ENCODE results near the gene ARSB.

DNA sequence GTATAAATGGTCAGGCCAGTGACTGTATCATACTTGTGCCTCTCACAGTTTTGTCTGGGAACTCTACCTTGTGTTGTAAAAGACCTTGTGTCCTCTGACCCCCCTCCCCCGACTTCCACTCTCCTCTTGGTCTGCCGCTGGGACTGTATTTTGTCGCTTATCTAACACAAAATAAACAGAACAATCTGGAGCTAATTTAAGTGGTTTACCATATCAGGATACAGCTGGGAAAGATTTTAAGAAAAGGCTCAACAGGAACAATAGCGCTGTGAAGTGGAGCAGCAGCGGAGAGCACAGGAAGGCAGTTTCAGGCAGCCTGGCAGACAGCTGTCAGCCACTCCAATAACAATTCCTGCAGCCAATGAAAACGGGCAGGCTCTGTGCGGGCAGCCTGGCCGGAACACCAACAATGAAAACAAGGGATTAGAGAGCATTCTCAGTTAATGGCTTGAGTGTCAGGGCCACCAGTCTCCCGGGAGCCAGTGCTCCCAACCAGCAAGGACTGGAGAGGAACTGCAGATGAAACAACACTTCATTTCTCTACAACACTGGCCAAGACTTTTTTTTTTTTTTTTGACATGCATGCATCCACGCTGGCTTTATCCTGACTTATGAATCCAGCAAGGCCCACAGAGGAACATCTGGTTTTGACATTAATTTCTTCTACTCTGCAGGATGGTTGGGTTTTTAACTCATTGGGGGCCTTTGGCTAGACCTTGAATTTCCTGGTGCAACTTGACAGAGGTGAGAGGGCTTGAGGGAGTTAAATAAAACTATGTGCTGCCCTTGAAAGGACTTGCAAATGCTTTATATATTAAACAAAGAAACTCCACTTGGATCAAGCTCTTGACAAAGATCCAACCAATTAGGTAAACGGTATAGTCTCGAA is 76.7 kb downstream of the ARSB start:
- TF ChIP-seq, protein P1, sequence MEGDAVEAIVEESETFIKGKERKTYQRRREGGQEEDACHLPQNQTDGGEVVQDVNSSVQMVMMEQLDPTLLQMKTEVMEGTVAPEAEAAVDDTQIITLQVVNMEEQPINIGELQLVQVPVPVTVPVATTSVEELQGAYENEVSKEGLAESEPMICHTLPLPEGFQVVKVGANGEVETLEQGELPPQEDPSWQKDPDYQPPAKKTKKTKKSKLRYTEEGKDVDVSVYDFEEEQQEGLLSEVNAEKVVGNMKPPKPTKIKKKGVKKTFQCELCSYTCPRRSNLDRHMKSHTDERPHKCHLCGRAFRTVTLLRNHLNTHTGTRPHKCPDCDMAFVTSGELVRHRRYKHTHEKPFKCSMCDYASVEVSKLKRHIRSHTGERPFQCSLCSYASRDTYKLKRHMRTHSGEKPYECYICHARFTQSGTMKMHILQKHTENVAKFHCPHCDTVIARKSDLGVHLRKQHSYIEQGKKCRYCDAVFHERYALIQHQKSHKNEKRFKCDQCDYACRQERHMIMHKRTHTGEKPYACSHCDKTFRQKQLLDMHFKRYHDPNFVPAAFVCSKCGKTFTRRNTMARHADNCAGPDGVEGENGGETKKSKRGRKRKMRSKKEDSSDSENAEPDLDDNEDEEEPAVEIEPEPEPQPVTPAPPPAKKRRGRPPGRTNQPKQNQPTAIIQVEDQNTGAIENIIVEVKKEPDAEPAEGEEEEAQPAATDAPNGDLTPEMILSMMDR (IDR thresholded peaks at IDR 0.05), result no peak
- TF ChIP-seq POLR2A (IDR thresholded peaks at IDR 0.05), result no peak
